ENCODE results near the gene ITSN2.

DNA sequence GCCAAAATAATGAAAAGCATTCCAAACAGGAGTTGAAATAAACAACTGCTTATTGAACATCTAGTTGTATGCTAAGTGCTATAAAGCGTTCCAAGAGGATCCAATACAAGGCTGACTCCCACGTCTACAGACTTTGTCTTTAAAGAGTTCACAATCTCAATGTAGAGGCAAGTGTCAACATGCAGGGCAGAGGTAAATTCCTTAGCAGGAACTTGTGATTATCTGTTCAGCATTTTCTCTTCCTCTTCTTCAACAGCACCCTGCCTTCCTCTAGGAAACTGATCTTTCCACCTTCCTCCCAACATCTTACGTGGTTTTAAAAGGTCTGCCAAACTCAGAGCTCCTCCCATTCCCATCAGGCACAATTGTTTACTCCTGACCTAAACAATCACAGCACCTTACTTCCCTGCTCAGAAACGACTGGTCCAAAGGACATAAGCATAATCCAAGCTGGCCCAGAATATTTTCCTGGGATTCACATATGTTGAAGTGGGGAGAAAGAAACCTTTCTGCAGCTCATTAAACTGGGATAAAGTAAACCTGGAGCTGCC lies 83.9 kb downstream of the ITSN2 start:
- TF ChIP-seq, protein P1, sequence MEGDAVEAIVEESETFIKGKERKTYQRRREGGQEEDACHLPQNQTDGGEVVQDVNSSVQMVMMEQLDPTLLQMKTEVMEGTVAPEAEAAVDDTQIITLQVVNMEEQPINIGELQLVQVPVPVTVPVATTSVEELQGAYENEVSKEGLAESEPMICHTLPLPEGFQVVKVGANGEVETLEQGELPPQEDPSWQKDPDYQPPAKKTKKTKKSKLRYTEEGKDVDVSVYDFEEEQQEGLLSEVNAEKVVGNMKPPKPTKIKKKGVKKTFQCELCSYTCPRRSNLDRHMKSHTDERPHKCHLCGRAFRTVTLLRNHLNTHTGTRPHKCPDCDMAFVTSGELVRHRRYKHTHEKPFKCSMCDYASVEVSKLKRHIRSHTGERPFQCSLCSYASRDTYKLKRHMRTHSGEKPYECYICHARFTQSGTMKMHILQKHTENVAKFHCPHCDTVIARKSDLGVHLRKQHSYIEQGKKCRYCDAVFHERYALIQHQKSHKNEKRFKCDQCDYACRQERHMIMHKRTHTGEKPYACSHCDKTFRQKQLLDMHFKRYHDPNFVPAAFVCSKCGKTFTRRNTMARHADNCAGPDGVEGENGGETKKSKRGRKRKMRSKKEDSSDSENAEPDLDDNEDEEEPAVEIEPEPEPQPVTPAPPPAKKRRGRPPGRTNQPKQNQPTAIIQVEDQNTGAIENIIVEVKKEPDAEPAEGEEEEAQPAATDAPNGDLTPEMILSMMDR (IDR thresholded peaks at IDR 0.05 in 2 of 3, conservative IDR thresholded peaks at IDR 0.05 in 1 of 3; ENCODE audit: borderline replicate concordance in 1 of 3, insufficient read depth in 1 of 3, low read depth in 2 of 3, low read length in 2 of 3) = no peak
- TF ChIP-seq, protein P2, sequence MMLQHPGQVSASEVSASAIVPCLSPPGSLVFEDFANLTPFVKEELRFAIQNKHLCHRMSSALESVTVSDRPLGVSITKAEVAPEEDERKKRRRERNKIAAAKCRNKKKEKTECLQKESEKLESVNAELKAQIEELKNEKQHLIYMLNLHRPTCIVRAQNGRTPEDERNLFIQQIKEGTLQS (IDR thresholded peaks at IDR 0.05) = no peak
- TF ChIP-seq TCF7L2 (IDR thresholded peaks at IDR 0.05; ENCODE audit: borderline replicate concordance, extremely low read depth, insufficient read depth, insufficient read length) (no peak), EZH2 (IDR thresholded peaks at IDR 0.05) (no peak)

Data from HCT116 (cell line).